NCI-H187 (cell line): Measurements from ENCODE around the gene WDR70.

Experiments
- DNase-seq, 2 experiments: peaks; one replicate each; lab custom pipeline; 2025; lab: John Stamatoyannopoulos, UW

Gene WDR70

DNA sequence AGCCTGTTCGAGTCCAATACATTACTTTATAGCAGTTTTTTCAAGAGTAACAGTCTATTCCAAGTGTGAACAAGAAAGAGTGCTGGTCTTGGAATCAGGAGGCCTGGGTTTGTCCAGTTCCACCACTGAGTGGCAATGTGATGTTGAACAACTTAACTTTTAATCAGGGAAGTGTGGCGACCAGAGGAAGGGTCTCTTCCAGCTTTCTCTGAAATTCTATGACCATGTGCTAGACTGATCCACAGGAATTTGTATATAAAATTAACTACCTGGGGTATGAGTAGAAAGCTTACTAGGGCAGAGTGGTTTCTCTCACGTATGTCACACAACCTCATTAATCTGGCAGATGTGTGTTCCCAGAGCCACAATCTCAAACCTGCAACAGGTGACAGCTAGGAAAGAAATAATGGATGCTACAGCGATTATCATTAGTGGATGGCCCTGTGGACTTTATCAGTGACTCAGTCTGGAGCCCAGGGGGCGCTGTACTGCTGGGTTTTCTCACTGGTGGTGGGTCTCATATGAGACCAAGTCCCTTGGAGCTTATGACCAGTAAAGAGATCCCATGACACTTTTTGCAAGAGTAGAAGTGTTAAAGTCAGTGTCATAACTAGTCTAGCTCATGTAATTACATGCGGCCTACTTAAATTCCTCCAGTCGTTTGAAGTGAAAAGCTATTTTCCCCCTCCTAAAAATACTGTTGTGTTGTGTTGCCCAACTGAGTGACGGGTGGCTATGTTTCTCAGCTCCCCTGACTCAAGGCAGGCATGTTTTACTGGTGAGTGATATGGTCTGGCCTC lies 344.2 kb downstream of the WDR70 start:
- no peak for DNase-seq

- DNase-seq, result no peak
These were observed 345.4 kb downstream of the WDR70 start for GRCh38 chr5:37724395-37725125.

DNA sequence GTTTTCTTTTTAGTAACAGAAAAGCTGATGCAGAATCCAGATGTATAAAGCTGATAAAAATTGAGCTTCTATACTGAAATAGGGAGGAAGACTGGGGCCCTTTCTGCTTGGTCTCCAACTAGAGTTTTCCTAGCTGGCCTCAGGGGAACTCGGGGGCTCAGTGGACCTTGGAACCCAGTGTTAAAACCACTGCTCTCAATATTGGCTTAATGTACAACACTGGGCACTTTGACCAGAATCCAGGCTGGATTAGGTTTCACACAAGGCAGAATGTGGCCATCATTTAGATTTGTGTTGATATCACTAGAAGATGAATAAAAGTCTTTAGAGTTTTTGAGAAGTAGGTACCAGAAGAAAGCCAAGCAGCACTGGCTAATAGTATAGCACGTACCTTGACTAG lies 346.1 kb downstream of the WDR70 start:
- no peak for DNase-seq

GRCh38 chr5:37727238-37727637 lies 348.1 kb downstream of the WDR70 start:
- DNase-seq, result no peak

DNA sequence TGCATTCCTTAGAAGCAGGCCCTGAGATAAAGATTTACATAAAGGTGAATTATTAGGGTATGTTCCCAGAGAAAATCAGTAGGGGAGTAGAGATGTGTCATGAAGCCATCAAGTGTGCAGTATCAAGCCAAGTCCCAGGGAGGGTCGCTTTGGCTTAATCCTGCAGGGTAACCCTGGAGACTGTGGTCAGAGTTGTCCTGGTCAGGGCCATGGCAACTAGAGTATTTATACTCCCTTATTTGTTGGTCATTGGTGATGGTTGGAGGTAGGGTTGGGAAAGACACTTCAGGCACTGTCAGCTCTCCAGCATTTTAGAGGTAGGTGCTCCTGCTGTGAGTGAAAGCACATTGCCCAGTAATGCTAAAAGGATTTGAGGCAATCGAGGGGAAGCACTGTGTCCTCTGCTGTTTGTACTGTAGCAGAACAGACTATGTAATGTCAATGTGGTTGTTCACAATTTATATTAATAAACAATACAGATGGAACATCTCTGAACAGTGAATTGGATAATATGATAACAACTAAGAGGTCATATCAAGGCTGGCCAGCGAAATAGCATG lies 351.9 kb downstream of the WDR70 start:
- DNase-seq, result no peak

DNA sequence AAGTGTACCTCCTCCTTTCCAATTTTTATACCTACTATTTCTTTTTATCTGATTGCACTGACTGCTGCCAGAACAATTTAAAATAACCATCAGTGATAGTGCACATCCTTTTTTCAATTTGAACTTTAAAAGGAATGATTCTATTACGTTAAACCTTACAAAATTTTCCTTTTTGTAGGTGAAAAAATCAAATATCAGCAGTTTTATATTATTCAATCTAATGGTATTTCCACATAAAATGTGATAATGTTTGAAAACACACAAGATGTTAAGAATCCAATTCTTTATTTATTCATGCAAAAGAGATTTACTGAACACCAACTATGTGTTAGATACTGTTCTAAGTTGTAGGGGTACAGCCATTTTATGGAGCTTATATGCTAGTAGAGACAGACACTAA lies 355.0 kb downstream of the WDR70 start:
- no peak for DNase-seq

- no peak for DNase-seq
These were observed 356.7 kb downstream of the WDR70 start for GRCh38 chr5:37735649-37736347.

GRCh38 chr5:37736397-37736796 lies 357.3 kb downstream of the WDR70 start:
- no peak for DNase-seq

- no peak for DNase-seq
These were observed 358.4 kb downstream of the WDR70 start for GRCh38 chr5:37737326-37738056.

GRCh38 chr5:37738057-37738691 lies 359.1 kb downstream of the WDR70 start:
- DNase-seq, result no peak

- no peak for DNase-seq
These were observed 359.9 kb downstream of the WDR70 start for GRCh38 chr5:37738865-37739488.

- DNase-seq, result no peak
These were observed 360.7 kb downstream of the WDR70 start for GRCh38 chr5:37739817-37740261.

DNA sequence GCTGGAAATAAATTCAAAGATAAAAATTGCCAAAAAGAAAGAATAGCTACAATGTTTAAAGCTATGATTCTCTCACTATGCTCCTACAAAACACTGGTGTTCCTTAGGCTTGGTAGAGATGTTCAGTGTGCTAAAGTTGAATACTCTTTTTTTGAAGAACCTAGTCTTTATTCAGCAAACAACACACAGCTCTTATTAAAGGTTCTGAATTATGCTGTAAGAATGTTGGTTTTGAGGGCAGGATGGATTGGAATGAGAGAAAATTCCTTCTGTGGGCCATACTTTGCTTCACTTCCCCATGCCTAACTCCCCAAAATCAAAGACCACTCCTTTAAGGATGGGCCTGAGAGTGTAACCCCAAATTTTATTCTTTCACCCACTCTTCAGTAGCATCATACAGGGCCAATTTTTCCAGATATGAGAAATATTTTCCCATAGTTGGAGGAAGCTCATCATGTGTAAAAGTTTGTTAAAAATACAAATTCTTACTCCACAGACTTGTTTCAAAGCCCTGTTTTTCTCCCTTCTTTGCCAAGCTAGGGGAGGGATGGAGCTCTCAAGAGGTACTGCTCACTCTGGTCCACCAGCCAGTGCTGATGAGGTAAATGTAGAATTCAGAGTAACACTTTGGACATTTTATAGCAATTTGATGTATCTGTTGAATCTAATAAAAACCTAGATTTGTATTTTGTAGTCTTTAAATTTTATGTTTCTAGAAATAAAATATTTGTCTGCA lies 361.4 kb downstream of the WDR70 start:
- DNase-seq, result no peak

DNA sequence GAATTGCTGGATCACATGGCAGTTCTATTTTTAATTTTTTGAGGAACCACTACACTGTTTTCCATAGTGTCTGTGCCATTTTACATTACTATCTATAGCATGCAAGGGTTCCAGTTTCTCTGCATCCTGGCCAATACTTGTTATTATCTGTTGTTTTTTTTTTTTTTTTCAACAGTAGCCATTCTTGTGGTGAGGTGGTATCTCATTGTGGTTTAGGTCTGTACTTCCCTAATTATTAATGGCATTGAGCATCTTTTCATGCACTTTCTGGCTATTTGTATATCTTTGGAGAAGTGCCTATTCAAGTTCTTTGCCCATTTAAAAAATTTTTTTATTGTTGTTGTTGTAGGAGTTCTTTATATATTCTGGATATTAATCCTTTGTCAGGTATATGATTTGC lies 363.0 kb downstream of the WDR70 start:
- no peak for DNase-seq

DNA sequence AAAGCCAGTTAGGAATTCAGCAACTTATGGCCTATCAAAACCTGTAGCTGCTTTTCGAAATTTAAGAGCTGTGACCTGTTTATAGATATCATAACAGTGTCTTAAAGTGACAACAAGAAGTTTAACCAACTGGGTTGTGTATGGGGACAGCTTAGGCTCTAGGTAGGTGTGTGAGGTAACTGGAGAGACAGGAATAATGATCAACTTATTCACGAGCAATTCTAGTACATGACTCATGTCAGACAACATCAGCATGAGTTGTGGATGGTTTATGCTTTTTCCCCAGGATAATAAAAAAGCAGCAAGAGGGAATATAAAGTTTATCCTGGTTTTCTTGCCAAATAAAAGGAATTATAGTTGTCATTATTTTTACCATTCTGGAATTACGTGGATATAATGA lies 372.1 kb downstream of the WDR70 start:
- no peak for DNase-seq

DNA sequence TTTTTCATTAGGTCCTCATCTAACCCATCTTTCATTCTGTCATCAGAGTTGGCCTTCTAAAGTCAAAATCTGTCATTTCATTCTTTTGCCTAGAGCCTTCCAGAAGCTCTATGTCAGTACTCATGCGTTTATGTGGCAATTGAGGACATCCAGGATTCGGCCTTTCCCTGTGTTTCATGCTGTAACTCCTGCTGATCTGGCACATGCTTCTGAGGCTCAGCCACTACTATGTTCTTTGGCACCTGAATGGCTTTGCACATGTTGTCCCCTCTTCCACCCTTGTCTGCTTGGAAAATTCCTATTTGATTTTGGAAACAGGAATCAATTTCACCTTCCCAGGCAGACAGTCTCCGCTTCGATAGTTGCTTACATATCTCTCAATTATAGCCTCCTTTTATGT lies 375.9 kb downstream of the WDR70 start:
- no peak for DNase-seq

DNA sequence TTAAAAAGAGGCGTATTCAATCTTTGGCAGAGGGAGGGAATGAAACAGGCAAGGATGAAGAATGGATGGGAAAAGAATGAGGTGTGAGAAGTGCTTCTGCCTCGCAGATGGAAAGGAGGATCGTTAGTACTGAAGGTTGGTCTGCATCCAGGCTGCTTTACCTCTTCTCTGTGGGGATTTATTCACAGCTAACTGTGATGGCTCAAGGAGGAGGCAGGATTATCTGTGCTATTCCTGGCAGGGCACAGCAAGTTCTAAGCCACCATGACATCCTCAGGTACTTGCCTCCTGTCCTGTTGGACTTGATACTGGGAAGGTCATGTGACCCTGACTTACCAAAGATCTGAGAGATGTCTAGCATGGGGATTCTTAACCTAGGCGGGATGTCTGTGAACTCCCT lies 376.5 kb downstream of the WDR70 start:
- DNase-seq, result no peak

DNA sequence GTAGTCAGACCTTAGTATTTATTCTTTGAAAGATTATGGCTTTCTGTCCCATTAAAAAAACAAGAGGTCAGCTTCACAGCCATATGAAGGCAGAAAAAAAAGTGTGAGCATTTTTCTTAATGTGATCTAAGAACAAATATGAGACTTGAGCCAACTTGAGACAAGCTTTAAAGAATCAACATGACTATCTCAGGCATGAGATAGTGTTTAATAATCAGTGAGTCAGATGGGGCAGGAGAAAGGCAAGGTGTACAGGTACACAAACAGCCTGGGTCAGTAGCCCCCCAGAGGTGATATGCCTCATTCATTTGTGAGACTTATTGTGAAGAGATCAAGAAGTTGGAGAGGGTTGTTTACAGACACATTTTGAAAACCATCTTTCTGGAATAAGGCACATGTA lies 377.1 kb downstream of the WDR70 start:
- DNase-seq, result no peak

- no peak for DNase-seq
These were observed 379.0 kb downstream of the WDR70 start for GRCh38 chr5:37757980-37758582.

DNA sequence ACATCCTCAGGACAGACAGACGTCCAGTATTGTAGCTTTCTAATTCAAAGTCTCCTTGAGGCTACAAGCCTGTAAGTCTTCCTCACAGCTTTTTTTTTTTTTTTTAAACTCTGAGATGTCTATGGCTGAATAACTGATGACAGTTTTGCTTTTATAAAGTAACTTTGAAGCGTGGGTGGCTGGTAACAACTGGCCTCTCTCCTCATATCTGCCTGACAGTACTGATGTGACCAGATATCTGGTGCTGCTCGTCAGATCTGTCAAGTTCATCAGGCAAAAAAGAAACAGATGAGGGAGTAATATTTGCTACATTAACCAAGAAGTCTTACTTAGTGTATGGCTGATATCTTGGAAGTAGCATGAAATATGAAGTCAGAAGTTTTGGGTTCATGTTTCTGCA lies 388.1 kb downstream of the WDR70 start:
- no peak for DNase-seq
